Measurements from ENCODE around the gene CD200R1.
"Not testable (repeated sequence)": the region's sequence is repeated elsewhere in the genome, so short reads cannot be mapped to it uniquely, and the experiment has no call there.

Gene CD200R1

DNA sequence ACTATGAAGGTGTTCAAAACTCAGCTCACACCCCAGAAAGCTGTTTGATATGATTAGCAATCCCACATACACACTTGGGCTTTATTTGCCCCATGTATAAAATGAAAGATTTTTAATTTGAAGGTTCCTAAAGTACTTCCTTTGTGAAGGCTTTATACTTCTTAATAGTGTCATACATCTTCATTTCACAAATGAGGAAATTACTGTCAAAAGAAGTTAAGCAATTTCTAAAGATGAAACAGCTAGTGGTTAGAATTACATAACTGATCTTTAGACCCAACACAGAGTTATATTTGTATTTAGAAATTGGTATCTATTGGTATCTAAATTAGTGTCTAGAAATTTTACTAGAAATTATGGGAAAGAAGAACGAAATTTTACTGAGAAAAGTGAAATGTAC, 7.1 kb downstream of the CD200R1 start:
- no peak for TF ChIP-seq JUND (IDR thresholded peaks at IDR 0.05; ENCODE audit: low read depth)
- DNase-seq (ENCODE audit: low read depth in 1 of 2, low spot score in 1 of 2), result no peak
- in situ Hi-C loops (cut with HindIII; ENCODE audit: low pct_unique_long_range_greater_than_20kb, low sequenced_read_pairs), result no loop called here

DNA sequence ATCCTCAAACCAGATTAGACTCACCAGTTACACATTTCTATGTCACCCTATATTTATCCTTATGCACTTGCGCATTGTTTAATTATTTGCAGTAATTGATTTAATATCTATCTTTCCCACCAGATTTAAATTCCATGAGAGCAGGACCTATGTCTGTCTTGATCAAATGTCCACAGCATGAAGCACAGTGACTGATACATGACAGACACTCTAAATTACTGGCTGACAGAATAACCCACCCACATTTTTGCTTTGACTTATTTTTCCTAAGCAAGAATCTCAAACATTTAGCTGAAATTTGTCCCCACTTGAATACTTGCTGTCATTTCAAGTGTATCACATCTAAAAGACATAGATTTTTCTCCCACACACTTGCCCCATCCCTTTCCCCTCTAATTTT, 7.5 kb downstream of the CD200R1 start:
- no peak for TF ChIP-seq JUND (IDR thresholded peaks at IDR 0.05; ENCODE audit: low read depth)
- in situ Hi-C loops (cut with HindIII; ENCODE audit: low pct_unique_long_range_greater_than_20kb, low sequenced_read_pairs), result no loop called here
- DNase-seq (ENCODE audit: low read depth in 1 of 2, low spot score in 1 of 2), result no peak

DNA sequence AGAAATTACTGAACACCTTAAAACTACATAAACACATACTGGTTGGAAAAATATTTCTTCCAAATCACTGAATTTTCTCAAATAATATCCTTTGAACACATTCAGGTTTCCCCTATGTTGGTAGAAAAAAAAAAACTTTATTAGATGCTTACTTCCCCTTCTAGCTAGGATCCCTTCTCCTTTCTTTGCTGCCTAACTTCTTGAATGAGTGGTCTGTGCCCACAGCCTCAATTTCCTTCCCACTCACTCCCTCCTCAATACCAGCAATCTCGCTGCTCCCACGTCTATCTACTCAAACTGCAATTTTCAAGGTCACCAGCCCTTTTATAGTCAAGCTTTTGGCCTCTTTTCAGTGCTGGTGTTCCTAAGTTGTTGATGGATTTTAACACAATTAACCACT, 8.3 kb downstream of the CD200R1 start:
- in situ Hi-C loops (cut with HindIII; ENCODE audit: low pct_unique_long_range_greater_than_20kb, low sequenced_read_pairs), result no loop called here

DNA sequence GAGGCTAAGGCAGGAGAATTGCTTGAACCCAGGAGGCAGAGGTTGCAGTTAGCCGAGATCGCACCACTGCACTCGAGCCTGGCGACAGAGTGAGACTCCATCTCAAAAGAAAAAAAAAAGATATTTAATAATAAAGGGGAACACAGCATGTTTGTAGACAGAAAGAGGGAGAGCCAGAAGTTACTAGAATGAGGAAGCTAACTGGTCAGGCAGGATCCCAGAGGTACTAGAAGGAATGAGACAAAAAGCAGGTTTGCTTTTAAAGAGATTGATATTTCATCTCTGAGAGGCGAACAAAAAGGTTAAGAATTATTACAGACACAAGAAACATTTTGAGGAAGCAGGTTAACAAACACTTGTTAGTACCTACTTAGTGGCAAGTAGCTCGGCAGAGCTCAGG, 9.2 kb downstream of the CD200R1 start:
- in situ Hi-C loops (cut with HindIII; ENCODE audit: low pct_unique_long_range_greater_than_20kb, low sequenced_read_pairs), result no loop called here
- DNase-seq (ENCODE audit: low read depth in 1 of 2, low spot score in 1 of 2), result no peak
- TF ChIP-seq JUND (IDR thresholded peaks at IDR 0.05; ENCODE audit: low read depth), result no peak

More for the DNA sequence above, 8.3 kb downstream of the CD200R1 start:
- no peak for TF ChIP-seq JUND (IDR thresholded peaks at IDR 0.05; ENCODE audit: low read depth)
- DNase-seq (ENCODE audit: low read depth in 1 of 2, low spot score in 1 of 2), result no peak

DNA sequence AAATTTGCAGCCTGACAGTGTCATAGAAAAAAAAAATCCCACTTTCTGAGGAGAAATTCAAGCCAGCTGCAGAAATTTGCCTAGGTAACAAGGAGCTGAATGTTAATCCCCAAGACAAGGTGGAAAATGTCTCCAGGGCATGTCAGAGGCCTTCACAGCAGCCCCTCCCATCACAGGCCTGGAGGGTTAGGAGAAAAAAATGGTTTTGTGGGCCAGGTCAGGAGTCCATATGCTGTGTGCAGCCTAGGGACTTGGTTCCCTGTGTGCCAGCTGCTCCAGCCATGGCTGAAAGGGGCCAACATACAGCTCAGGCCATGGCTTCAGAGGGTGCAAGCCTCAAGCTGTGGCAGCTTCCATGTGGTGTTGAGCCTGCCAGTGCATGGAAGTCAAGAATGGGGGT, 11.2 kb downstream of the CD200R1 start:
- no peak for TF ChIP-seq JUND (IDR thresholded peaks at IDR 0.05; ENCODE audit: low read depth)
- DNase-seq (ENCODE audit: low read depth in 1 of 2, low spot score in 1 of 2), result no peak
- in situ Hi-C loops (cut with HindIII; ENCODE audit: low pct_unique_long_range_greater_than_20kb, low sequenced_read_pairs), result no loop called here

DNA sequence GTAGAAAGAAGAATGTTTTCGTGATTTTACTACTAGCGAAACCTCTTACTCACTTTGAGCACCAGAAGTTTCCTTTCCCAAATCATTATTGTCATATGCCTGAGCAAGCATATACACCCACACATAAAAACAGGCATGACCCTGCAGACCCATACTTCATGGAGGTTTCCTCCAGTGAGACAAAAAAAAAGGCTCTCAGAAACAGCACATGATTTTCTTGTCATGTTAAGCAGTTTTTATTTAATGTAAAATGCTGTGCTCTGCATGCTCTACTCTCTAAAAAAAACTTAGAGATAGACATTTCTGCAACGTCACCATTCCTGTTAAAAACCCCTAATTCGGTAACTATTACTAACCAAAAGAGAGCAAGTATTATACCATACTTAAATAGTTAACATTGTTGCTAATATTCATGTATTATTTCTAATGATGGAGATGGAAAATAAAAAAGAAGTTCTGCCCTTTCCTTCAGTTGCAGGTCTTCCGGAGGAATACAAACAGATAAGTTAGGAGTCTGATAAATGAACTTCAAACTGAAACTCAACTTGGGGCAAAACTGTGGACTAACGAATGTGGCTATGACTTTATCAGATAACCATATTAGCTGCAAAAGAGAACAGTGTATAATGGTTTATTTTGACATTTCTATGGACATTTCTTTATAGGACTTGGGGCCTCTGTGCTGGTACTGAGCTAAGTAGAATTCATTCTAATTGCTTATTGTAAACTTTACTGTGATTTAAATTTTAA, 15.9 kb downstream of the CD200R1 start:
- no peak for DNase-seq (ENCODE audit: low read depth in 1 of 2, low spot score in 1 of 2)
- TF ChIP-seq JUND (IDR thresholded peaks at IDR 0.05; ENCODE audit: low read depth), result no peak
- in situ Hi-C loops (cut with HindIII; ENCODE audit: low pct_unique_long_range_greater_than_20kb, low sequenced_read_pairs), result no loop called here

DNA sequence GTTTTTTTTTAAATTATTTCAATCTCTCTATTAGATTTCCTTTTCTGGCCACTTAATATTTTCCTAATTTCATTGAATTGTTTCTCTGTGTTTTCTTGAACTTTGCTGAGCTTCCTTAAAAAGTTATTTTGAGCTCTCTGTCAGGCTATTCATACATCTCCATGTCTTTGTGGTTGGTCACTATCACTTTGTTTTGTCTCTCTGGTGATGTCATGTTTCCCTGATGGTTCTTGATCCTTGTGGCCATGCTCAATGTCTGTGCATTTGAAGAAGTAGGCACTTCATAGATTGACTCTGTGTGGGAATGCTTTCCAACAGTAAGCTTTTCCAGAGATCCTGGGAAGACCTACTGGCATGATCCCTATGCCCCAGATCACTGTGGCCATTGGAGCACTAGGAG, 18.6 kb downstream of the CD200R1 start:
- TF ChIP-seq JUND (IDR thresholded peaks at IDR 0.05; ENCODE audit: low read depth), result no peak
- no peak for DNase-seq (ENCODE audit: low read depth in 1 of 2, low spot score in 1 of 2)
- in situ Hi-C loops (cut with HindIII; ENCODE audit: low pct_unique_long_range_greater_than_20kb, low sequenced_read_pairs), result no loop called here

DNA sequence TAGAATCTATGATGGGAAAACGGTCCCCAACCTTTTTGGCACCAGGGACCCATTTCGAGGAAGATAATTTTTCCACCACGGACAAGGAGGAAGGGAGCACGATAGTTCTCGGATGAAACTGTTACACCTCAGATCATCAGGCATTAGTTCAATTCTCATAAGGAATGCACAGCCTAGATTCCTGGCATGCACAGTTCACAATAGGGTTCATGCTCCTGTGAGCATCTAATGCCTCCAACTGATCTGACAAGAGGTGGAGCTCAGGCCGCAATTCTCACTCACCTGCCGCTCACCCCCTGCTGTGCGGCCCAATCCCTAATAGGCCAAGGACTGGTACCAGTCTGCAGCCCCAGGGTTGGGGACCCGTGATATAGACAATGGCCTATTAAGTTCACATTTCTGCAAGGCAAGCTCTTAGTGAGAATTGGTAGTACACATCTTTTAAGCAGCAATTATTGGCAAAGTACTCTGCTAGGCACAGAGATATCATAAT, 26.5 kb downstream of the CD200R1 start:
- in situ Hi-C loops (cut with HindIII; ENCODE audit: low pct_unique_long_range_greater_than_20kb, low sequenced_read_pairs), result no loop called here
- TF ChIP-seq JUND (IDR thresholded peaks at IDR 0.05; ENCODE audit: low read depth), result no peak
- DNase-seq (ENCODE audit: low read depth in 1 of 2, low spot score in 1 of 2), result no peak

DNA sequence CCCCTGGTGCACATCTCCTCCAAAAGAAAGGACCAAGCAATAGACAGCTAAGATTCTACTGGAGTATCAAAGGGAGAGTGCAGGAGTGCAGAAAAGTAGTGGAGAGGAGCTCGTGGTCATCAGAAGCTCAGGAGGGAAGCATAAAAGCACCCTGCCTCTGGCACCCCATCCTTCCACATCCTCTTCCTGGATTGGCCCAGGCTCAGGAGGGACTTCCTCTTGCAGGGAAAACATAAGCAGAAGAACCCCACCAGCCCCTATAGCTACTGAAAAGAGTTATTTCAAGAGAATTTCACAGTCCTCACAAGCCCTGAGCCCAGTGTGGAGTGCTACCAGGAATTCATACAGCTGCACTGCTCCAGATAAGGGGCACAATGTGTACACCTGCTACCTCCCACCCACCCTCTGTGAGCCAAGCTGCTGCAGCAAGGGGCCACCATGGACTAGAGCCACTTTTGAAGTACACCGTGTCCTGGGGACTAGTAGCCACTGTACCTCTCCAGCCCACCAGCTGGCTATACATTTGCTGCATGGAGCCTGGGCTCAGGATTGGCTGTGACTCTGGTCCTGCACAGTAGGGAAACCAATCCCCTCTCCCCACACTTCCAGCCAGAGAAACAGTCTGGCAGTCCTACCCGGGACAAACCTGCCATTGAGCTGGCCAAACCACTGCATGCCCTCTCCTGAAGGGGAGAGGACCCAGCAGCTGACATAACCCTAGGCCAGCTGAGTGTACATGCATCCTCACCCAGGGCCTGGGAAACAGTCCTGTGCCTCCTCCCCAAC, 43.0 kb downstream of the CD200R1 start:
- in situ Hi-C loops (cut with HindIII; ENCODE audit: low pct_unique_long_range_greater_than_20kb, low sequenced_read_pairs), result no loop called here
- no peak for DNase-seq (ENCODE audit: low read depth in 1 of 2, low spot score in 1 of 2)
- no peak for TF ChIP-seq JUND (IDR thresholded peaks at IDR 0.05; ENCODE audit: low read depth)

DNA sequence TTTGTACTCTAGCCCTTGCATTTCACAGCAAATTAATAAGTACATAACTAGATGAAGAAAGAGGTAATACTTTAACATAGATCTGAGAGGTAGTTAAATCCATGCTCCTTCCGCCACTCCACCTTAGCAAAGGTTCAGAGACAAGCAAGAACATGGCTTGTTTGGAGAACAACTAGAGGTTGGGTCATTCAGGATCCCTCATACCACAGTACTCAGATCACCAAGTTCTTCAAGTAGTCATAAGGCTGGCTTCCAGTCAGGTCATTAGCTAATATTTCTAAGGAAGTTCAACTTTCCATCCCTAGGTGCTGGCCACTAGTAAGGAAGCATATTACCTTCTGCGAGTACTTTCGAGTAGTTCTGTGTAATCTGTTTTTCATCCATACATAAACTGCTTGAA, 44.1 kb downstream of the CD200R1 start:
- DNase-seq (ENCODE audit: low read depth in 1 of 2, low spot score in 1 of 2), result no peak
- TF ChIP-seq JUND (IDR thresholded peaks at IDR 0.05; ENCODE audit: low read depth), result no peak
- in situ Hi-C loops (cut with HindIII; ENCODE audit: low pct_unique_long_range_greater_than_20kb, low sequenced_read_pairs), result no loop called here

DNA sequence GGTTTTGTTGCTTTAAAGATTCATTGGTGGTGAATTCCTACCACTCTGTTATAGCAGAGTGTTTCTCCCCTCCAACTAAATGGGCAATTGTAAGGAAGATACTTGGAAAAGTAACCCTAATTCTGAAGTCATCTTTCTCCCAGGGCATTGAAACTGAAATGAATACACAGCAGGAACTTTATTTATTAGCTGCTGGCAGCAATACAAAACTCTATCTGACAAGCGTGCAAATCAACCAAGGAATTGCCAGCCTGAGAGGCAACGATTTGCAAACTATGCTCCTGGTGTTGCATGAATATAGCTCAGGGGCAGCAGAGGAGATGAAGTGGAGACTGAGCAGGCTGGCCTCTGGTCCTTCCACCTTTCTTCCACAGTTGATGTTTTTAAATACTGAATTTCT, 48.9 kb downstream of the CD200R1 start:
- no peak for TF ChIP-seq JUND (IDR thresholded peaks at IDR 0.05; ENCODE audit: low read depth)
- DNase-seq (ENCODE audit: low read depth in 1 of 2, low spot score in 1 of 2), result no peak
- in situ Hi-C loops (cut with HindIII; ENCODE audit: low pct_unique_long_range_greater_than_20kb, low sequenced_read_pairs), result no loop called here

DNA sequence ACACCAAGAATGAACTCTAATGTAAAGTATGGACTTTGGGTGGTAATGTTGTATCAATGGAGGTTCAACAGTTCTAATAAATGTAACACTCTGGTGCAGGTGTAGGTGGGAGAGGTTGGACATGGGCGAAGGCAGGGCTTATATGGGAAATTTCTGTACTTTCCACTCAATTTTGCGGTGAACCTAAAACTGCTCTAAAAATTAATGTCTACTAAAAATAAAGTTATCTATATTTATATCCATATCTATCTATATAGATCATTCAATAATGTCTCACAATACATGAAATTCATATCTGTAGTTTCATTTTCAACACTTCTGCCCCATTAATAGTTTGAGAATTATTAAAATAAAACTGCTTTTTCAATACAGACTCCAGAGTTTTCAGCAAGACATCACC, 49.3 kb downstream of the CD200R1 start:
- TF ChIP-seq JUND (IDR thresholded peaks at IDR 0.05; ENCODE audit: low read depth), result no peak
- in situ Hi-C loops (cut with HindIII; ENCODE audit: low pct_unique_long_range_greater_than_20kb, low sequenced_read_pairs), result no loop called here
- DNase-seq (ENCODE audit: low read depth in 1 of 2, low spot score in 1 of 2), result no peak

DNA sequence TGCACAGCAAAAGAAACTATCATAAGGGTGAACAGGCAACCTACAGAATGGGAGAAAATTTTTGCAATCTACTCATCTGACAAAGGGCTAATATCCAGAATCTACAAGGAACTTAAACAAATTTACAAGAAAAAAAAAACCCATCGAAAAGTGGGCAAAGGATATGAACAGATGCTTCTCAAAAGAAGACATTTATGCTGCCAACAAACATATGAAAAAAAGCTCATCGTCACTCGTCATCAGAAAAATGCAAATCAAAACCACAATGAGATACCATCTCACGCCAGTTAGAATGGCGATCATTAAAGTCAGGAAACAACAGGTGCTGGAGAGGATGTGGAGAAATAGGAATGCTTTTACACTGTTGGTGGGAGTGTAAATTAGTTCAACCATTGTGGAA, 55.4 kb downstream of the CD200R1 start:
- in situ Hi-C loops (cut with HindIII; ENCODE audit: low pct_unique_long_range_greater_than_20kb, low sequenced_read_pairs); DNase-seq (ENCODE audit: low read depth in 1 of 2, low spot score in 1 of 2): not testable (repeated sequence)
